ENCODE results near the gene MRPL2.

Gene MRPL2

DNA sequence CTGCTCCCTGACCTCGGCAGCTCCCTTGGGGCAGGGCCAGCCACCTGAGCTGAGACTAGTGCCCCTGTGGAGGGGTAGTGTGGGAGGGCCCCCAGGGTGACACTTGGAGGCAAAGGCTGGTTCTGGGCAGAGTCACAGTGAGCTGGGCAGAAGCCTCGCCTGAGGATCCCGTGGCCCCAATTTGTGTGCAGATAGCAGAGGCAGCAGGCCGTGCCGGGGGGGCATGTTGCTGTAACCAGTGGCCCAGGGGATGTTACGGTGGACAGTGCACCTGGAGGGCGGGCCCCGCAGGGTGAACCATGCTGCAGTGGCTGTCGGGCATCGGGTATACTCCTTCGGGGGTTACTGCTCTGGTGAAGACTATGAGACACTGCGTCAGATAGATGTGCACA, 42.3 kb downstream of the MRPL2 start:
- DNase-seq, result no peak

DNA sequence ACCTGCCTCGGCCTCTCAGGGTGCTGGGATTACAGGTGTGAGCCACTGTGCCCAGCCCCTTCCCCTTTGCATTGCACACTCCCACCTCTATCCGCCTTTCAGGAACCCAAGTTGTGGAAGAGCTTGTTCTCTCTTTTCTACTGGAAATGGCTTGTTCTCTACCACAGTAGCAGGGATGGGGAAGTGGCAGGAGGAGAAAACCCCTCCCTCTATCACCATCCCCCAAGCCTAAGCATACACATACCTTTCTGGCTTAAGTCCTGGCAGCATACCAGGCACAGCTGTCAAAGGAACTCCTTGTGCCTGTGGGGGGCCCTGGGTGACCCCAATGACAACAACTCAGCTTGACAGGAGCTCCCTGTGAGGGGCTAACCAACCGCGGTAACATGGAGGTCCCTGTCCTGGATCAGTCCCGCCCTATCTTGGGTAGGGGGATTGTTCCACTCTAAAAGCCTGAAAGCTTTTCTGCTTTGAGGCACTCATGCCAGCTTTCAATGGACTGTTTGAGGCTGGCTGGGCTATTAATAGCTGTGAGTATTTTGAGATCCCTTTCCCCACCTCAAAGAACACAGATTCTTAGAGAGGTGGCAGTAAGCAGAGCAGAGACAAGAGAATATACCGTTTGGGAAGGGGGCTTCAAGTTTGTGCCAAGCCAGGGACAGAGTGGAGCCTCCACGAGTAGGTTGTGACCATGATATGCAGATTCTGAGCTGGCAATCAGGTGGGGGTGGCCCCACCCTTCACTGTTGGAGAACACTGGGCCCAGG, 42.9 kb downstream of the MRPL2 start:
- DNase-seq, result no peak

- DNase-seq, result no peak
These were observed 44.8 kb downstream of the MRPL2 start for GRCh38 chr6:43014434-43014909.

DNA sequence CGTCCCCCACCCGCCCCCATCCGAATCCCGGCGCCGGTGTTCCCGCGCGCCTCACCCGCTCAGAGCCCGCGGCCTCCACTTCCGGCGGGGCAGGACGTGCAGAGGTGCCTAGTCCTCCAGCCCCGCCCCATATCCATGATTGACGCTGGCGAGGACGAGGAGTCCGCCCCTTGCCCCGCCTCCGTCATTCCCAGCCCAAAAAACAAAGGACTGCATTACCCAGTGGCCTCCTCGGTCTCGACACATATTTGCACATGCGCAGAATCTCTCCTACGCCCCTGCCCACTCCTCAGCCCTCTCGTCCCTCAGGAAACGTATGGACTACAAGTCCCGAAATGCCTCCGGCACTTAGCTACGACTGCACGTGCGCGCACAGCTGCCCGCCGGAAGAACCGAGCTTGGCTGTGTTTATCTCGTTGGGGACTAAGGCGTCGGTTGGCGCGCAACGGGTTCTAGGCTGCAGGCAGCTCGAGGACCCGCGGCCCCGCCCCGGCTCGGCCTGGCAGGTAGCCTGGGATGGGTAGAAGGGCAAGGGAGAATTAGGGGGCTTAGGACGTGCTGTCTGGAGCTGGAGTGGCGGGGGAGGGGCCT, 45.3 kb downstream of the MRPL2 start, which contains the start of the genes KLHDC3 and MEA1:
TSS of gene KLHDC3 (plus strand) at position 407 of the 591 bp plus-strand sequence. CDS start 2,944 bp downstream, outside the sequence.
TSS of gene MEA1 (minus strand) at position 104 of the 591 bp plus-strand sequence. CDS start 133 bp downstream, outside the sequence.
- peak; percentile 99 to 100 for DNase-seq

DNA sequence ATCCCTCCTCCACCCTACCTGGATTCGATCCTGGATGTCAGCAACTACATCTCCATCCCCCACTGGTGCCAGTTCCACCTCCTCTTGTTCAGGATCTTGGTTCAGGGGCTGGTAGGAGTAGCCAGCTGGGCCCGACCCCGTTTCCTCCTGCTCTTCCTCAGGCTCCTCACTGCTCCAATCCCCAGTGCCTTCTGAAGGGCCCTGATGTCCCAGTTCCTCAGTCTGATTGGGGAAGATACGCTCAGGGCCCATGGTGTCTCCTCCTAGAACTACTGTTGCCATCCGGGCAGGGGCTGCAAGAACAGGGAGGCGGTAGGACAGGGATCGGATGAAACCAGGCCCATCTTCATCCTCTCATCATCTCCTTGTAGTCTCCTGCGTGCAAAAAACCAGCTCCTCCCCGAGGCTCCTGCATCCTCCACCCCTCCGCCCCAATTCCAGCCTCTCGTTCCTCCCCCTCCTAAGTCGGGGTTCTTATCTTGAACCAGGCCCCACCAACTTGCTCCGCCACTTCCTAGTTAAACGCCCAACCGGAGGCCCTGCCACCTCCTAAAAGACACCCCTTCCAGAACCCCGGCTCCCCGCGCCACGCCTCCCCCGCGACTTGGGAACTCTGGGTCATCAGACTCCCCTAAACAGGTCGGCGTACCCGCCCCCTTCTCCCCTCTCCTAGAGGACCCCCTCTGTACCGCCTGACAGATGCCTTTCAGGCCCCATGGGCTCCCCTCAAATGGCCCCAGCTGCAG, 46.0 kb downstream of the MRPL2 start:
- DNase-seq, result no peak

GRCh38 chr6:43012364-43012763, 46.9 kb downstream of the MRPL2 start:
- no peak for DNase-seq

GRCh38 chr6:43011207-43011606, 48.0 kb downstream of the MRPL2 start:
- no peak for DNase-seq

DNA sequence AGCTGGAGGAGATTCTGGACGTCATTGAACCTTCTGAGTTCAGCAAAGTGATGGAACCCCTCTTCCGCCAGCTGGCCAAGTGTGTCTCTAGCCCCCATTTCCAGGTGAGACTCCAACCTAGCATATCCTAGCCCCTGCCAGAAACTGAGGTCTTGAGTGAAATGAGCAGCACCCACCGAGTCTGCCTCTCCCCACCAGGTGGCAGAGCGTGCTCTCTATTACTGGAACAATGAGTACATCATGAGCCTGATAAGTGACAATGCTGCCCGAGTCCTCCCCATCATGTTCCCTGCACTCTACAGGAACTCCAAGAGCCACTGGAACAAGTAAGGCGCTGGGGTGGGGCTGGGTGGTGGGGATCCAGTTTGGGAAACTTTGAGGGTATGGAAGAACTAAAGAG, 50.1 kb downstream of the MRPL2 start:
- peak in 1 of 2 experiments; percentile 43 for DNase-seq

DNA sequence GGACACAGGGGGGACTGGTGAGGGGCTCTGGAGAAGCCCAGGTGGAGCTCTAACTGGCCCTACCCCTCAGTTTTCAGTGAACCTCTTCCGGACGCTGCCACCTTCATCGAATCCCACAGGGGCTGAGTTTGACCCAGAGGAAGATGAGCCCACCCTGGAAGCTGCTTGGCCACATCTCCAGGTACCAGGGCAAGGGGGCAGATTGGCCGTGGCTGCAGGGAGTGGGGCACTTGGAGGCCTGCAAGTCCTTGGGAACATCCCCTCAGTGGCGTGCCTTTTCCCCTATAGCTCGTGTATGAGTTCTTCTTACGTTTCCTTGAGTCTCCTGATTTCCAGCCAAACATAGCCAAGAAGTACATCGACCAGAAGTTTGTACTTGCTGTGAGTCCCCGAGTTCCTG, 52.1 kb downstream of the MRPL2 start:
- DNase-seq, result no peak

DNA sequence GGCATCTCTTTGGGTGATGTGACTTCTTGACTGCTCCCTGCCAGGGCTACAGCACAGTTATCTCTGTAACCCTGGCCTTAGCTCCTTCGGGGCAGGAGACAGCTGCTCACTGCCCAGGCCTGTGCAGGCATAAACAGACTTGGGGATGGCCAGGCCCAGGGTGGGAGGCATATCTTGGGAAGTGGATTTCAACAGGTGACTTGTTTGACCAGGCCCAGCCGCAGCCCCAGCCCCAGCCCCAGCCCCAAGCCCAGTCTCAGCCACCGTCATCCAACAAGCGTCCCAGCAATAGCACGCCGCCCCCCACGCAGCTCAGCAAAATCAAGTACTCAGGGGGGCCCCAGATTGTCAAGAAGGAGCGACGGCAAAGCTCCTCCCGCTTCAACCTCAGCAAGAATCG, 53.0 kb downstream of the MRPL2 start:
- no peak for DNase-seq

- no peak for DNase-seq
These were observed 53.4 kb downstream of the MRPL2 start for GRCh38 chr6:43005844-43006243.
